ENCODE measurements around the gene RETSAT. TPM values are rescaled to one million over a fixed set of nuclear protein-coding genes. Genes with fewer than 3 reads are reported as not detected.
"Not testable (repeated sequence)": the region's sequence is repeated elsewhere in the genome, so short reads cannot be mapped to it uniquely, and the experiment has no call there.

RETSAT gene
- total and polyA plus RNA-seq, 7 donors, result 26.5 to 112 (median 36.5) TPM

- Histone ChIP-seq H3K4me3 (no peak overlapping the region), H3K36me3 (peaks cover 0 to 45% (median 13%) of the 10 kb centered on the region in 4 donors), H3K4me1 (no peaks in the 10 kb centered on the region), H3K27ac (no peak overlapping the region), H3K27me3 (no peaks in the 10 kb centered on the region), H3K9me3 (no peaks in the 10 kb centered on the region)
- DNase-seq, result no peak
- intact Hi-C loops (cut with DNase I), result no loop called here
- TF ChIP-seq POLR2AphosphoS5 (IDR thresholded peaks at IDR 0.05) (no peak), EP300 (IDR thresholded peaks at IDR 0.05) (no peak), POLR2A (IDR thresholded peaks at IDR 0.05) (no peak)
- TF ChIP-seq, protein P1, sequence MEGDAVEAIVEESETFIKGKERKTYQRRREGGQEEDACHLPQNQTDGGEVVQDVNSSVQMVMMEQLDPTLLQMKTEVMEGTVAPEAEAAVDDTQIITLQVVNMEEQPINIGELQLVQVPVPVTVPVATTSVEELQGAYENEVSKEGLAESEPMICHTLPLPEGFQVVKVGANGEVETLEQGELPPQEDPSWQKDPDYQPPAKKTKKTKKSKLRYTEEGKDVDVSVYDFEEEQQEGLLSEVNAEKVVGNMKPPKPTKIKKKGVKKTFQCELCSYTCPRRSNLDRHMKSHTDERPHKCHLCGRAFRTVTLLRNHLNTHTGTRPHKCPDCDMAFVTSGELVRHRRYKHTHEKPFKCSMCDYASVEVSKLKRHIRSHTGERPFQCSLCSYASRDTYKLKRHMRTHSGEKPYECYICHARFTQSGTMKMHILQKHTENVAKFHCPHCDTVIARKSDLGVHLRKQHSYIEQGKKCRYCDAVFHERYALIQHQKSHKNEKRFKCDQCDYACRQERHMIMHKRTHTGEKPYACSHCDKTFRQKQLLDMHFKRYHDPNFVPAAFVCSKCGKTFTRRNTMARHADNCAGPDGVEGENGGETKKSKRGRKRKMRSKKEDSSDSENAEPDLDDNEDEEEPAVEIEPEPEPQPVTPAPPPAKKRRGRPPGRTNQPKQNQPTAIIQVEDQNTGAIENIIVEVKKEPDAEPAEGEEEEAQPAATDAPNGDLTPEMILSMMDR (IDR thresholded peaks at IDR 0.05), result no peak
- WGBS, 2 donors, result 92 to 93% methylated on average over 5 of the region's 5 CpGs
Measured at GRCh38 chr2:85367180-85367579, 12.9 kb upstream of the RETSAT start.

GRCh38 chr2:85362653-85363387 lies 8.5 kb upstream of the RETSAT start:
- H3K27me3 ChIP-seq; H3K4me3 ChIP-seq; H3K9me3 ChIP-seq; H3K4me1 ChIP-seq; H3K27ac ChIP-seq; intact Hi-C loops (cut with DNase I); DNase-seq: not testable (repeated sequence)
- peaks cover under 1 to 65% (median 13%) of the 10 kb centered on the region in 4 donors for H3K36me3 ChIP-seq
- 79 to 86% methylated on average over 5 of the region's 5 CpGs for WGBS, 2 donors

GRCh38 chr2:85357736-85358135 lies 3.4 kb upstream of the RETSAT start:
- peaks cover 0 to 41% (median 24%) of the 10 kb centered on the region in 4 donors for H3K4me1 ChIP-seq
- H3K36me3 ChIP-seq, result peaks cover 0 to 57% (median 12%) of the 10 kb centered on the region in 4 donors
- no peak for DNase-seq
- H3K27me3 ChIP-seq, result no peaks in the 10 kb centered on the region
- WGBS, 2 donors, result 90 to 94% methylated on average over 3 of the region's 3 CpGs
- no peak overlapping the region for H3K27ac ChIP-seq
- intact Hi-C loops (cut with DNase I), result loop anchor here (10.0 kb wide), 1 partner anchor 747 kb away; the partner anchor contains the start of genes POLR1A and PTCD3
- TF ChIP-seq EP300 (IDR thresholded peaks at IDR 0.05), result no peak
- TF ChIP-seq POLR2A (IDR thresholded peaks at IDR 0.05), result no peak
- TF ChIP-seq POLR2AphosphoS5 (IDR thresholded peaks at IDR 0.05), result no peak
- TF ChIP-seq, protein P1 (IDR thresholded peaks at IDR 0.05), result no peak
- no peak overlapping the region for H3K4me3 ChIP-seq
- no peaks in the 10 kb centered on the region for H3K9me3 ChIP-seq

DNA sequence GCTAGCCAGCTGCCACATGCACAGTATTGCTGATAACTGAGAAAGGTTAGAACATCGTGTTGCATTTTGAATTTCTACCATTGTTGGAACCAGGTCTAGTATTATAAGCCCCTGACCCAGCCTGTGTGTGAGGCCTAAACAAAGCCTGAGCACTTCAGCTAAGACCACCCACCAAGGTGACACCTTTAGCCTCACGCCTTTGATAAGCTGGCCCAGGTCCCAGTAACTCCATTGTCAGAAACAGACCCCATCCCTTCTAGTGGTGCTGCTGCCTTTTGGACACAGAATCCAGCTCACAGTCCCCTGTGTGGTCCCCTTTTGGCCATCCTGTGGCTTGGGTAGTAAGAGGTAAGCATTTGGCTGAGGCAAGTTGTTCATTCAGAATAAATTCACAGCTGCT lies 1.9 kb upstream of the RETSAT start:
- peaks cover 0 to 44% (median 27%) of the 10 kb centered on the region in 4 donors for H3K4me1 ChIP-seq
- WGBS, 2 donors, result 97 to 98% methylated on average over 2 of the region's 2 CpGs

GRCh38 chr2:85355521-85355920 lies 1.2 kb upstream of the RETSAT start:
- no peak for DNase-seq
- peak overlapping the region in 2 of 4 donors; percentile 80 to 81 for H3K27ac ChIP-seq
- H3K4me1 ChIP-seq, result peaks cover 0 to 44% (median 27%) of the 10 kb centered on the region in 4 donors
- intact Hi-C loops (cut with DNase I), result loop anchor here (10.0 kb wide), 1 partner anchor 749 kb away; the partner anchor contains the start of genes POLR1A and PTCD3
- TF ChIP-seq POLR2A (IDR thresholded peaks at IDR 0.05) (no peak), POLR2AphosphoS5 (IDR thresholded peaks at IDR 0.05) (no peak), EP300 (IDR thresholded peaks at IDR 0.05) (no peak)
- TF ChIP-seq, protein P1 (IDR thresholded peaks at IDR 0.05), result no peak
- peaks cover 5 to 53% (median 16%) of the 10 kb centered on the region in 4 donors for H3K36me3 ChIP-seq
- H3K9me3 ChIP-seq, result no peaks in the 10 kb centered on the region
- 72 to 83% methylated on average over 3 of the region's 3 CpGs for WGBS, 2 donors
- H3K4me3 ChIP-seq, result peak overlapping the region; percentile 56 to 83 (median 64)
- H3K27me3 ChIP-seq, result no peaks in the 10 kb centered on the region

More for the DNA sequence above, 1.9 kb upstream of the RETSAT start:
- no peak overlapping the region for H3K4me3 ChIP-seq
- no peaks in the 10 kb centered on the region for H3K27me3 ChIP-seq
- H3K27ac ChIP-seq, result no peak overlapping the region
- no peaks in the 10 kb centered on the region for H3K9me3 ChIP-seq
- peaks cover under 1 to 51% (median 9%) of the 10 kb centered on the region in 4 donors for H3K36me3 ChIP-seq
- TF ChIP-seq POLR2AphosphoS5 (IDR thresholded peaks at IDR 0.05) (no peak), EP300 (IDR thresholded peaks at IDR 0.05) (no peak), POLR2A (IDR thresholded peaks at IDR 0.05) (no peak)
- TF ChIP-seq, protein P1 (IDR thresholded peaks at IDR 0.05), result no peak
- intact Hi-C loops (cut with DNase I), result loop anchor here (10.0 kb wide), 1 partner anchor 749 kb away; the partner anchor contains the start of genes POLR1A and PTCD3
- DNase-seq, result no peak

Data from sigmoid colon (tissue), 7 donors.